ENCODE data around the gene BEST3.

Gene BEST3

GRCh38 chr12:69698769-69699540 is at the start of gene BEST3:
Gene BEST3, minus strand, starts transcription at chr12:69699303. Its CDS starts 1,505 bp downstream, at chr12:69697798.
- DNase-seq: no peak

GRCh38 chr12:69744109-69744508 is 45.0 kb upstream of the BEST3 start:
- no peak for DNase-seq

- peak; percentile 61 to 64 for DNase-seq
Observed at GRCh38 chr12:69739287-69740191, 40.4 kb upstream of the BEST3 start.

DNA sequence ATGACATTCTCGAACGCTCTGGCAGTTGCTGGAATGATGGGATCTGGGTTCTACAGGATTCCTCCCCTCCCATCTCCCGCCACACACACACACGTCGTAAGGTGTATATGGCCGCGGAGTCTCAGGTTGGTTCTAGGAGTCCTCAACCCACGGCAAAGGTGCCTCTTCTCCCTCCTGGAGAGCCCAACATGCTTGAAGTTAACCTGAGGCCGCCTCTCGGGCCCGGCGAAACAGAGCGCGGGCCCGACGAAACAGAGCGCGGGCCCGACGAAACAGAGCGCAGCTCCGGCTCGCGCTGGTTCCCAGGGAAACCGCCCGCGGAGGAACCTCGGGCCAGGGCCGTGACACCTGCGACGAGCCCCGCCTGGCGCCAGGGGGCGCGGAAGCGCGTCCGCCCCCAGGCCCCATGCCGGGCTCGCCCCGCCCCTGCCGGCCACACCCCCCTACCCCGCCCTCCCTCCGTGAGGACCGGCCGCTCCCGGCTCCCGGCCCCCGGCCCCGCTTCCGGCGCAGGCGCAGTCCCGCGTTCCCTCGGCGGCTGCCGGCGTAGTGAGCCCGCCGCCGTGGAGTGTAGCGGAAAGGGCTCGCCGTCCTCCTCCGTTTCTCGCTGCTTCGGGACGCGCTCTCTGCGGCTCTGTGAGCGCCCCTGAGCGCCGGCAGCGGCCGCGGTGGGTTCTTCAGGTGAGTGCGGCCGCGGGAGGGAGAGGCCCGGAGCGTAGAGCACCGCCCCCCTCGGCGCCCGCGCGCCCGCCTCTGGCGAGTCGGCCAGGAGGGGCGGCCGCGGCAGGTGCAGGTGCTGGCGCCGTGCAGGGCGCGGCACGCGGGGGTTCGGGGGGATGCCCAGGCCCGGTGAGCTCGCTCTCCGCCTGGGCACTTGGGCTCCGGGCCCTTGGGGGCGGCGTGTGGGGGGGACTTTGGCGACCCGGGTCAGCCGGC is 39.5 kb upstream of the BEST3 start, which contains the start of gene RAB3IP:
RAB3IP (plus strand) TSS at position 510 of the 936 bp plus-strand sequence. CDS start 16,549 bp downstream, outside the sequence.
- DNase-seq: peak; percentile 94

DNA sequence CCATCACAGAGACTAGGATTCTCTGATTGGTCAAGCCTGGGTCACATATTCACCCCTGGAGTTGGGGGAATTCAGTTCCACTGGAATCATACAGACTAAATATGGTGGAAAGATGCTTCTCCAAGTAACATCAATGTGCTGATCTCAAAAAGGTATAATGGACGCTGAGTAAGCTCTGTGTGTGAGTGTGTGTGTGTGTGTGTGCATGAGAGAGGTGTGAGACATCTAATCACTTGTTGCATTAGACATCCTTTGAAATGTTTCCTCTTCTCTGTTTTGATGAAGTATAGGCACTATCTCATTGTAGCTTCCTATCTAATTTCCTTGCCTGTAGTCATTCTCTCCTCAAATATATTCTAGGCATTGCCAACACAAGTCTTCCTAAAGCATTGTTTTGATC is 34.5 kb upstream of the BEST3 start:
- DNase-seq: no peak

GRCh38 chr12:69732088-69732487 is 33.0 kb upstream of the BEST3 start:
- DNase-seq: no peak

DNA sequence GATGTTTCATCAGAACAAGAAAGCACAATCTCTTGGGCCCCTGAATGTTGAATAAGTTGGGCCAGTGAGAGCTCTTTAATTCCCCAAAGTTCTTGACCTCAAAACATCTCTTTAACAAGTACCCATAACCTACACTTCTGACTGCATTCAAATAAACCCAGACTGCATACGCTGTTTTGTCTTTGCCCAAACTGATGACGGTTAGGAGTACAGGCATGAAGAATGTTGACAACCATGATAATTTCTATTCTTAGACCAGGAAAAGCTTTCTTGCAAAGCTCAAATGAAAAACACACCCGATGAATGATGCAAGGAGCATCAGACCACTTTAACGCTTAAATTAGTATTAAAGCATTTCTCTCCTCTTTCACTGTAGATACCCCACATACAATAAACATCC is 27.8 kb upstream of the BEST3 start:
- DNase-seq: no peak

- no peak for DNase-seq
Observed at GRCh38 chr12:69720750-69721149, 21.6 kb upstream of the BEST3 start.

- DNase-seq: no peak
Observed at GRCh38 chr12:69719336-69720316, 20.5 kb upstream of the BEST3 start.

- DNase-seq: no peak
Observed at GRCh38 chr12:69714542-69714941, 15.4 kb upstream of the BEST3 start.

DNA sequence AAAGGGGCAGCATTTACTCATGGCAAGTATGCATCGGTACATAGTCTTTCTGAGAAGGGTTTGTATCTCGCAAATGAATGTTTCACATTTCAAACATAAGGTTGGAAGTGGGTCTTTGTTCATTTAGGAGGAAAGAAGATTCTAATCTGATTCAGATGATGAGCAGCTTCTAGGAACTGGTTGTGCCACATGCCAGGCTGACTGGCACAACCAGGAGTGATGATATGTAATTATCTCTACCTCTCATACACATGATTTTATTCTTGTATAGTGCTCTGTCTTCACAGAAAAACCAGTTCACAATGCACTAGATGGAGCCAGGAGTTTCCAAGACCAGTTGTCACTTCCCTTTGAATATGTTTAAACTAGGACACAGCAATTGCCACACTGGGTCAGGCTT is 13.7 kb upstream of the BEST3 start:
- DNase-seq: no peak

- no peak for DNase-seq
Observed at GRCh38 chr12:69708649-69709048, 9.5 kb upstream of the BEST3 start.

DNA sequence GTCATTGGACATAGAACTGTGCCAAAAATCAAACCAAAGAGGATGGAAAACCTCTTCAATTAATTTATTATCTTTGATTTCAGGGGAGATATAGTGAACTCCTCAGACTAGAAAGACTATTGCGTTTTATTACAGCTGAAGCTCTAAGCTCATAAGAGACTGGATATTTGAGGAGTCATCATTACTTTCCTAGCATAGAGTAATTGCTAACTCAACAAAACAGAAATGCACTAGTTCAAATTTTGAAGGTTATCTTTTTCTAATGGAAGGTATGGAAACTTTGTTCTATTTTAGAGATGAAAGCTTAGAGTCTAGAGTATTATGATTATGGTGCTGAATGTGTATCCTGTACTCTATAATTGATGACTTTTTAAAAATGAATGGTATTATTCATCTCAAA is 5.3 kb upstream of the BEST3 start:
- DNase-seq: no peak

- no peak for DNase-seq
Observed at GRCh38 chr12:69703146-69703642, 4.1 kb upstream of the BEST3 start.

DNA sequence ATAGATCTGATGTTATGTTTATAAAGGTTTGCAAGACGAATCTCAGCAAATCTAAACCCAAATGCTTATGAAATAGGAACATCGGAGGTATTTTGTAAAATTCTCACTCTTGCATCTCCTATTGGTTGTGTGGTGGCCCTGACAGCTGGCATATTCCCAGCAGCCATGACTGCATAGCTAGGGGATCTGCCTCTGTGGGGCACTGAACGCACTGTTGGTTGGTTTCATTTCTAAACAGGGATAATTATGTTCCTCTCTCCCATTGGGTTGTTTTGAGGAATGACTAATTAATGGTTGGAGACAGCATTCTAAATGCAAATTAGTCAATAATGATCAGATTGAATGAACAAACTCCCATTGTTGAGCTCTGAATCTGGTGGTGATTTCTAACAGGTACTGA is 2.7 kb upstream of the BEST3 start:
- no peak for DNase-seq

GRCh38 chr12:69698054-69698453 is 1.0 kb downstream of the BEST3 start:
- DNase-seq: no peak

DNA sequence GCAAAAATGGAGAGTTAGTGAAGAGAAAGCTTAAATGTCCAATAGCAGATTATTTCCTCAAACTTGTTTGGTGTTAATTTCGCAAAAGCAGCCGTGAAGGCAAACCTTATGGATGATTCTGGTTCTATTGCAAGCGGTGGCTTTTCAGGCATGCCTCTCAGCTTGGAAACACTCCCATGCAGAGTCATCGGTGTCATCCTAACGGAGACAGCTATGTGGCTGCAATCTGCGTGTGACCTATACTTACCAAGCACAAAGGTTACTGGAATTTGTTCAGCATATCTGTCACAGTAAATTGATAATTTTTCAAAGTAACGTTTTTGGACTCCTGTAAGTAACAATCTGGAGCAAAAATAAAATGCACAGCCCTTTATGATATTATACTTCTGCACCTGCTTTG is 5.0 kb downstream of the BEST3 start:
- no peak for DNase-seq

- DNase-seq: no peak
Observed at GRCh38 chr12:69689638-69690037, 9.5 kb downstream of the BEST3 start.

GRCh38 chr12:69688471-69689427 is 10.4 kb downstream of the BEST3 start:
- DNase-seq: peak in 1 of 2 donors; percentile 38

DNA sequence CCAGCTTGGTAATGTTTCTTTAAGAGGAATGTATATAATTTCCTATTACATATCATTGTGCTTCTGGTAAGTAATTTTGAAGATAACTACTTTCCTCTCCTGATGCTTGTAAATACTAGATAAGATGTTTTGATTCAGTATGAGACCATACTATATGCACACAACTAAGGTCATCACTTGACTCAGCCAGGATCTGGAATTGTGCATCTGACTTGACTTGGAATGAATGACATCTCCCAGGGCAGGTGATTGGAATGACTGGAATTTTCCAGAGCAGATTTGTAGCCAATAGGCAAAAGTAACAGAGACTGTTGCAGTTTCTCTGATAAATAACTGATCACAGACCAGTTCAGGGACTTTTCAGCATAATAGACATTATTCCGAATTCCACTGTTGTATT is 11.1 kb downstream of the BEST3 start:
- DNase-seq: no peak
